Measurements from ENCODE around the gene KIFC3. TPM values are rescaled to one million over a fixed set of nuclear protein-coding genes. Genes with fewer than 3 reads are reported as not detected.
"Not testable (repeated sequence)": the region's sequence is repeated elsewhere in the genome, so short reads cannot be mapped to it uniquely, and the experiment has no call there.

Gene KIFC3
- total RNA-seq, 1 experiment from 2014 or later, result 32.6 TPM

DNA sequence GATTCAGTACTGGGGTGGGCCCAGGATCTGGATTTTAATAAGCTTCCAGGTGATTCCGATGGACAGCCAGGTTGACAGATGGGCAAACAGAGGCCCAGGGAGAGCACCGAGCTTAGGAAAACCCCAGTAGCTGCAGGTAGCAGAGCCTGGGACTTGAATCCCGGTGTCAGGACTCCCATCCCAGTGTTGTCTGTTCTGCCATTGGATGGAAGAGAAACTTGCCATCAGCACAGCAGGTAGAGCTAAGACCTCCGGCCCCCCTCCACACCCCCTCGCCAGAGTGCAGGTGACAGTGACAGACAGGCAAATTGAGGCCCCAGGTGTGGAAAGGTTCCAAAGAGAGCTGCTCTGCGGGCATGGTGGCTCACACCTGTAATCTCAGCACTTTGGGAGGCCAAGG is 54.3 kb downstream of the KIFC3 start:
- no peak overlapping the region for H3K4me2 ChIP-seq (ENCODE audit: low read length)
- H3K9me2 ChIP-seq (replicated peaks; ENCODE audit: low read length), result no peaks in the 10 kb centered on the region
- DNase-seq (no peak), ATAC-seq (no peak)
- H2AFZ ChIP-seq (ENCODE audit: low read length), result no peak overlapping the region
- no peaks in the 10 kb centered on the region for H3F3A ChIP-seq (ENCODE audit: low read length, unreplicated experiment)
- no peaks in the 10 kb centered on the region for H3K79me2 ChIP-seq (ENCODE audit: low read length)
- no peaks in the 10 kb centered on the region for H3K4me1 ChIP-seq (ENCODE audit: insufficient read depth, low read length)
- H3K4me3 ChIP-seq (ENCODE audit: low read length), result no peak overlapping the region
- H3K9me3 ChIP-seq (ENCODE audit: low read length), result no peaks in the 10 kb centered on the region
- H3K9ac ChIP-seq (ENCODE audit: low read length), result no peak overlapping the region
- intact Hi-C loops (cut with micrococcal nuclease), result no loop called here
- ChIA-PET POLR2A (ENCODE audit: unreplicated experiment) (no interaction called here), CTCF (no interaction called here)
- H3K27me3 ChIP-seq (ENCODE audit: low read length), result no peaks in the 10 kb centered on the region
- H3K36me3 ChIP-seq (ENCODE audit: low read depth, low read length), result no peaks in the 10 kb centered on the region
- no peak overlapping the region for H3K27ac ChIP-seq (ENCODE audit: low read length)
- BruUV-seq (replicated peaks), result no TSS peak
- TF ChIP-seq EZH2phosphoT487 (IDR thresholded peaks at IDR 0.05; ENCODE audit: borderline replicate concordance, low read length) (no peak), EZH2 (IDR thresholded peaks at IDR 0.05; ENCODE audit: low read length, unreplicated experiment) (no peak)
- TF ChIP-seq, protein P1, sequence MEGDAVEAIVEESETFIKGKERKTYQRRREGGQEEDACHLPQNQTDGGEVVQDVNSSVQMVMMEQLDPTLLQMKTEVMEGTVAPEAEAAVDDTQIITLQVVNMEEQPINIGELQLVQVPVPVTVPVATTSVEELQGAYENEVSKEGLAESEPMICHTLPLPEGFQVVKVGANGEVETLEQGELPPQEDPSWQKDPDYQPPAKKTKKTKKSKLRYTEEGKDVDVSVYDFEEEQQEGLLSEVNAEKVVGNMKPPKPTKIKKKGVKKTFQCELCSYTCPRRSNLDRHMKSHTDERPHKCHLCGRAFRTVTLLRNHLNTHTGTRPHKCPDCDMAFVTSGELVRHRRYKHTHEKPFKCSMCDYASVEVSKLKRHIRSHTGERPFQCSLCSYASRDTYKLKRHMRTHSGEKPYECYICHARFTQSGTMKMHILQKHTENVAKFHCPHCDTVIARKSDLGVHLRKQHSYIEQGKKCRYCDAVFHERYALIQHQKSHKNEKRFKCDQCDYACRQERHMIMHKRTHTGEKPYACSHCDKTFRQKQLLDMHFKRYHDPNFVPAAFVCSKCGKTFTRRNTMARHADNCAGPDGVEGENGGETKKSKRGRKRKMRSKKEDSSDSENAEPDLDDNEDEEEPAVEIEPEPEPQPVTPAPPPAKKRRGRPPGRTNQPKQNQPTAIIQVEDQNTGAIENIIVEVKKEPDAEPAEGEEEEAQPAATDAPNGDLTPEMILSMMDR (conservative IDR thresholded peaks at IDR 0.05; ENCODE audit: low read depth, low read length), result no peak
- H4K20me1 ChIP-seq (ENCODE audit: low read length), result no peaks in the 10 kb centered on the region

GRCh38 chr16:57747496-57747895 is 54.8 kb downstream of the KIFC3 start:
- no peak overlapping the region for H3K27ac ChIP-seq (ENCODE audit: low read length)
- H3K9ac ChIP-seq (ENCODE audit: low read length), result no peak overlapping the region
- H2AFZ ChIP-seq (ENCODE audit: low read length), result no peak overlapping the region
- H3K36me3 ChIP-seq (ENCODE audit: low read depth, low read length), result no peaks in the 10 kb centered on the region
- ATAC-seq (no peak), DNase-seq (no peak)
- no peak overlapping the region for H3K4me2 ChIP-seq (ENCODE audit: low read length)
- no peaks in the 10 kb centered on the region for H3K9me3 ChIP-seq (ENCODE audit: low read length)
- no peaks in the 10 kb centered on the region for H4K20me1 ChIP-seq (ENCODE audit: low read length)
- intact Hi-C loops (cut with micrococcal nuclease), result no loop called here
- H3K79me2 ChIP-seq (ENCODE audit: low read length), result no peaks in the 10 kb centered on the region
- H3F3A ChIP-seq (ENCODE audit: low read length, unreplicated experiment), result no peaks in the 10 kb centered on the region
- no peaks in the 10 kb centered on the region for H3K4me1 ChIP-seq (ENCODE audit: insufficient read depth, low read length)
- no peak overlapping the region for H3K4me3 ChIP-seq (ENCODE audit: low read length)
- CTCF ChIA-PET, result no interaction called here
- TF ChIP-seq EZH2phosphoT487 (IDR thresholded peaks at IDR 0.05; ENCODE audit: borderline replicate concordance, low read length) (no peak), EZH2 (IDR thresholded peaks at IDR 0.05; ENCODE audit: low read length, unreplicated experiment) (no peak)
- TF ChIP-seq, protein P1 (conservative IDR thresholded peaks at IDR 0.05; ENCODE audit: low read depth, low read length), result no peak
- no peaks in the 10 kb centered on the region for H3K27me3 ChIP-seq (ENCODE audit: low read length)
- POLR2A ChIA-PET (ENCODE audit: unreplicated experiment), result no interaction called here
- no peaks in the 10 kb centered on the region for H3K9me2 ChIP-seq (replicated peaks; ENCODE audit: low read length)
- no TSS peak for BruUV-seq (replicated peaks)

DNA sequence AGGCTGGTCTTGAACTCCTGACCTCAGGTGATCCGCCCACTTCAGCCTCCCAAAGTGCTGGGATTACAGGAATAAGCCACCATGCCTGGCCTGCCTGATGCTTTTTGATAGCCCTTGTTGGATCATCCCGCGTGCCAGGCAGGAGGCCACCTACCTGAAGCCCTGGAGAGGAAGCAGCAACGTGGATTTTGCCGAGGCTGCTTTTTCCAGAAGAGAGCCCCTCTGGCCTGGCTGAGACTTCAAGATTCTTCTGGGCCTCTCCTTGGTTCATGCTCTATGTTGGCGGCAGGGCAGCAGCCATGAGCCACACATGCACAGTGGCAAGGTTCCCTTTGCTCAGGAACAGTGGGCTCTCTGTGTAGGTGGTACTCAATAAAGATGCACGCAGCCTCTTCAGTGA is 55.2 kb downstream of the KIFC3 start:
- TF ChIP-seq, protein P1 (conservative IDR thresholded peaks at IDR 0.05; ENCODE audit: low read depth, low read length), result no peak
- TF ChIP-seq EZH2phosphoT487 (IDR thresholded peaks at IDR 0.05; ENCODE audit: borderline replicate concordance, low read length) (no peak), EZH2 (IDR thresholded peaks at IDR 0.05; ENCODE audit: low read length, unreplicated experiment) (no peak)
- H3F3A ChIP-seq (ENCODE audit: low read length, unreplicated experiment), result no peaks in the 10 kb centered on the region
- H3K4me2 ChIP-seq (ENCODE audit: low read length), result no peak overlapping the region
- H3K9me3 ChIP-seq (ENCODE audit: low read length), result no peaks in the 10 kb centered on the region
- ATAC-seq (no peak), DNase-seq (no peak)
- BruUV-seq (replicated peaks), result no TSS peak
- H3K9me2 ChIP-seq (replicated peaks; ENCODE audit: low read length), result no peaks in the 10 kb centered on the region
- ChIA-PET POLR2A (ENCODE audit: unreplicated experiment) (no interaction called here), CTCF (no interaction called here)
- H3K79me2 ChIP-seq (ENCODE audit: low read length), result no peaks in the 10 kb centered on the region
- no peak overlapping the region for H2AFZ ChIP-seq (ENCODE audit: low read length)
- no peak overlapping the region for H3K9ac ChIP-seq (ENCODE audit: low read length)
- H3K27me3 ChIP-seq (ENCODE audit: low read length), result no peaks in the 10 kb centered on the region
- H3K4me1 ChIP-seq (ENCODE audit: insufficient read depth, low read length), result no peaks in the 10 kb centered on the region
- no peaks in the 10 kb centered on the region for H4K20me1 ChIP-seq (ENCODE audit: low read length)
- intact Hi-C loops (cut with micrococcal nuclease), result no loop called here
- H3K27ac ChIP-seq (ENCODE audit: low read length), result no peak overlapping the region
- no peak overlapping the region for H3K4me3 ChIP-seq (ENCODE audit: low read length)
- no peaks in the 10 kb centered on the region for H3K36me3 ChIP-seq (ENCODE audit: low read depth, low read length)

DNA sequence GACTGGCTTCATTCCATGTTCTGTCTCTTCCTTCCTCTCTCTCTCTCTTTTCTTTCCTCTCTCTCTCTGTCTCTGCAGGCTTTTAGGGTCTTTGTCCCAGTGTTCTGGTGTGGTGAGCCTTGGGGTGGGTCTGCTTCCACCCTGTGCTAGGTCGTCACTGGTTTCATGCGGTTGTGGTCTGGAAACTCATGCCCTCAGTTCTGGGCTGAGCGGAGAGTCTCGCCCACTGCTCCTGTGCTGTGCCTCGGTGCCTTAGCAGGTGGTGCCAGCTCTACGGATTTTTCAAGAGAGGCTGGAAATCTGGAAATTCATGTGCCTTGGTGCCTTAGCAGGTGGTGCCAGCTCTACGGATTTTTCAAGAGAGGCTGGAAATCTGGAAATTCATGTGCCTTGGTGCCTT is 56.0 kb downstream of the KIFC3 start:
- DNase-seq; H3K4me3 ChIP-seq (ENCODE audit: low read length); BruUV-seq (replicated peaks); H3F3A ChIP-seq (ENCODE audit: low read length, unreplicated experiment); CTCF ChIA-PET; H4K20me1 ChIP-seq (ENCODE audit: low read length); H3K79me2 ChIP-seq (ENCODE audit: low read length); H3K4me1 ChIP-seq (ENCODE audit: insufficient read depth, low read length); H3K9ac ChIP-seq (ENCODE audit: low read length); H3K4me2 ChIP-seq (ENCODE audit: low read length); H3K27me3 ChIP-seq (ENCODE audit: low read length); H2AFZ ChIP-seq (ENCODE audit: low read length); H3K9me2 ChIP-seq (replicated peaks; ENCODE audit: low read length); H3K36me3 ChIP-seq (ENCODE audit: low read depth, low read length); H3K27ac ChIP-seq (ENCODE audit: low read length); POLR2A ChIA-PET (ENCODE audit: unreplicated experiment); intact Hi-C loops (cut with micrococcal nuclease); H3K9me3 ChIP-seq (ENCODE audit: low read length); ATAC-seq: not testable (repeated sequence)

Data from PC-3 (cell line).